Panc1 (cell line): ENCODE data around the gene UBE2L6. TPM values are rescaled to one million over a fixed set of nuclear protein-coding genes. Genes with fewer than 3 reads are reported as not detected.
A peak's percentile ranks its signal among the peaks of the same experiment; 100 is the strongest.

Experiments used
- ATAC-seq: fragments of 200-7000 bp; cut with Tn5 transposase; 2 replicates; pipeline ENCODE4 v1.9.1; 2020; ENCODE audit warnings: mild to moderate bottlenecking, moderate library complexity
- BruUV-seq: library from RNA; stranded (reverse); fragments of 400-500 nt; replicated peaks from 2 replicates; lab custom pipeline; 2021; lab: Mats Ljungman, UMichigan
- CTCF ChIA-PET: fragments of 300-600 bp; sonication (Branson Sonifier 250); formaldehyde crosslinking; loops from one replicate; lab custom pipeline; 2022; ENCODE audit warnings: antibody characterized with exemption; lab: Charles Lee
- POLR2A ChIA-PET: fragments of 300-600 bp; sonication (Branson Sonifier 250); formaldehyde crosslinking; loops from one replicate; lab custom pipeline; 2022; ENCODE audit warnings: antibody characterized with exemption; lab: Charles Lee
- DNase-seq: peaks from one replicate; pipeline ENCODE4 v3.0.0-alpha.2; 2010; ENCODE audit warnings: low read depth, low spot score
- H3K27ac ChIP-seq: 2 replicates; pipeline ENCODE4 v1.5.1; 2011; ENCODE audit warnings: mild to moderate bottlenecking, low read length, inconsistent platforms
- H3K27me3 ChIP-seq: fragments of 200-500 bp; sonication (Bioruptor generic); 2 replicates; pipeline ENCODE4 v1.6.0; 2014; ENCODE audit warnings: low read length, inconsistent platforms; ENCODE audit not compliant: control insufficient read depth, insufficient read depth
- H3K36me3 ChIP-seq: fragments of 200-500 bp; sonication (Bioruptor generic); 2 replicates; pipeline ENCODE4 v1.5.1; 2014; ENCODE audit warnings: inconsistent platforms, mild to moderate bottlenecking, low read length, moderate library complexity; ENCODE audit not compliant: control insufficient read depth, insufficient read depth
- H3K4me1 ChIP-seq: 2 replicates; pipeline ENCODE4 v1.5.1; 2011; ENCODE audit warnings: inconsistent platforms, mild to moderate bottlenecking, low read length, moderate library complexity; ENCODE audit not compliant: control insufficient read depth, insufficient read depth
- H3K4me3 ChIP-seq, 2 experiments: 2 replicates each; pipeline ENCODE4 v1.5.1; 2011 to 2012; ENCODE audit warnings: low read depth in 2 of 2, low read length in 2 of 2, mild to moderate bottlenecking in 2 of 2, inconsistent platforms in 1 of 2, moderate library complexity in 1 of 2
- H3K9me3 ChIP-seq: fragments of 200-500 bp; sonication (Bioruptor generic); 2 replicates; pipeline ENCODE4 v1.5.1; 2014; ENCODE audit warnings: low read depth, mild to moderate bottlenecking, inconsistent platforms, low read length, moderate library complexity; ENCODE audit not compliant: control insufficient read depth, insufficient read depth
- POLR2AphosphoS5 ChIP-seq: IDR thresholded peaks from 2 replicates; pipeline ENCODE4 v1.6.1; 2012; ENCODE audit warnings: mild to moderate bottlenecking, low read depth, low read length, moderate library complexity
- SIN3A ChIP-seq: IDR thresholded peaks from 2 replicates; pipeline ENCODE4 v1.6.1; 2012; ENCODE audit warnings: low read depth, mild to moderate bottlenecking, low read length, moderate library complexity, borderline replicate concordance; ENCODE audit not compliant: insufficient read depth
- TCF7L2 ChIP-seq: IDR thresholded peaks from 2 replicates; pipeline ENCODE4 v1.6.1; 2011; ENCODE audit warnings: mild to moderate bottlenecking, low read depth, low read length, inconsistent platforms
- in situ Hi-C: cut with HindIII; loops from 2 replicates; pipeline ENCODE4 v1.10.0; 2016; ENCODE audit warnings: low sequenced_read_pairs, low pct_unique_long_range_greater_than_20kb
- intact Hi-C: fragments of 100-400 bp; cut with micrococcal nuclease; formaldehyde crosslinking; loops from one replicate; pipeline ENCODE4 v1.10.0; 2022; ENCODE audit not compliant: unreplicated experiment
- total RNA-seq: library from RNA; stranded (reverse); gene quantifications from one replicate; pipeline ENCODE4 v1.2.1, GENCODE V29; 2021; ENCODE audit not compliant: unreplicated experiment
- TF ChIP-seq, protein P1 (sequence below): fragments of 450-650 bp; IDR thresholded peaks from 2 replicates; pipeline ENCODE4 v1.5.1; 2017; ENCODE audit warnings: mild to moderate bottlenecking
- TF ChIP-seq, protein P2 (sequence below), 2 experiments: IDR thresholded peaks; 2 replicates each; pipeline ENCODE4 v1.6.1; 2011 to 2012; ENCODE audit warnings: low read depth in 2 of 2, control low read depth in 1 of 2, low read length in 1 of 2, mild to moderate bottlenecking in 1 of 2, moderate library complexity in 1 of 2; ENCODE audit not compliant: insufficient read depth in 1 of 2

UBE2L6 gene
- total RNA-seq, 1 experiment from 2014 or later = 19.1 TPM

DNA sequence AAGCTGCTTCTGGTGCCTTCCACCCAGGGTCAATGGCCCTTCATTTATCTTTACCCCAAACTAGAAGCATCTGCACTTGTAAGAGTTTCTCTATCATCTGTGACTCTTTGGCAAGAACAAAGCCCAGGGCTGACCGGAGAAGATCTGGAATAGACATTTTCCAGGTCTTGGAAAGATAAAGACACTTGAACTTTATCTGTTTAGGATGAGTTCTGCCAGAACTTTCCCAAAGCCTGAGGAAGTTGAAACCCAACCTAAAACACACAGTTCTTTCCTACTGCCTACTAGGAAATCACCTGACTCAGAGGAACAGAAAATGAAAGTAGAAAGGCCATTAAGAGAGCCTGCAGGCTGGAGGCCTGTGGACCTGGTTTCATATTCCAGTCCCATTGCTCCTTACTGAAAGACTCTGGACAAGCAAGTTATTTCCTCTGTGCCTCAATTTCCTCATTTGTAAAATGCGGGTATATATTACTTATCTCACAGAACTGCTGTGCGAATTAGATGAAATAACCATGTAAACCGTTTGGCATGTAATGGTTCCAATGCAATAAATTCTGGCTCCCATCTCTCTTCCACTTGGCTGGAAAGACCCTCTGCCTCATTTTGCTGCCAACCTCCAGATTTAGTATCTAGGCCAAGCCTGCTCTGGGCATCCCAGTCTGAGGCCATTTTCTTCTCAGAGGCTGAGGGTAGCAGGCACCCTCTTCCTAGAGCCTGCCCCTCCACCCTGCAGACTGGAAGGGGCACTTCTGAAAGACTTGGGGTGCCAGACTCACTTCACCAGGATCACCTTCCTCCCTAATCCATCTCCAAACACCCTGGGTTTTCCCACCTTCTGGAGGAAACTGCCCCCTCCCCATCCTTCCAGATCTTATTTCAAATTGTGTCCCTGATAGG is 1.2 kb downstream of the UBE2L6 start:
- ATAC-seq = peak; percentile 35; the same call in 1 of the 2 replicates
- Histone ChIP-seq H3K4me3 (peak overlapping the region; percentile 52 to 68), H3K36me3 (no peaks in the 10 kb centered on the region; the same call in 1 of the 2 replicates), H3K27ac (peak overlapping the region; percentile 77), H3K27me3 (no peaks in the 10 kb centered on the region), H3K9me3 (no peaks in the 10 kb centered on the region), H3K4me1 (peaks cover 12% of the 10 kb centered on the region)
- BruUV-seq = no TSS peak
- CTCF ChIA-PET = interaction anchor here (2.2 to 3.5 kb wide), 2 partner anchors 74 to 78 kb away, joined by 12 to 31 read pairs; no protein-coding TSS in a partner anchor
- no peak for DNase-seq
- POLR2A ChIA-PET = interaction anchor here (0.6 kb wide), 1 partner anchor 146 kb away, joined by 3 read pairs; the partner anchor contains the start of gene TMX2
- in situ Hi-C loops (no loop called here), intact Hi-C loops (loop anchor here (10.0 kb wide), 1 partner anchor 221 kb away; no protein-coding TSS in a partner anchor)
- TF ChIP-seq POLR2AphosphoS5 (no peak), TCF7L2 (no peak), SIN3A (no peak)
- TF ChIP-seq, protein P1, sequence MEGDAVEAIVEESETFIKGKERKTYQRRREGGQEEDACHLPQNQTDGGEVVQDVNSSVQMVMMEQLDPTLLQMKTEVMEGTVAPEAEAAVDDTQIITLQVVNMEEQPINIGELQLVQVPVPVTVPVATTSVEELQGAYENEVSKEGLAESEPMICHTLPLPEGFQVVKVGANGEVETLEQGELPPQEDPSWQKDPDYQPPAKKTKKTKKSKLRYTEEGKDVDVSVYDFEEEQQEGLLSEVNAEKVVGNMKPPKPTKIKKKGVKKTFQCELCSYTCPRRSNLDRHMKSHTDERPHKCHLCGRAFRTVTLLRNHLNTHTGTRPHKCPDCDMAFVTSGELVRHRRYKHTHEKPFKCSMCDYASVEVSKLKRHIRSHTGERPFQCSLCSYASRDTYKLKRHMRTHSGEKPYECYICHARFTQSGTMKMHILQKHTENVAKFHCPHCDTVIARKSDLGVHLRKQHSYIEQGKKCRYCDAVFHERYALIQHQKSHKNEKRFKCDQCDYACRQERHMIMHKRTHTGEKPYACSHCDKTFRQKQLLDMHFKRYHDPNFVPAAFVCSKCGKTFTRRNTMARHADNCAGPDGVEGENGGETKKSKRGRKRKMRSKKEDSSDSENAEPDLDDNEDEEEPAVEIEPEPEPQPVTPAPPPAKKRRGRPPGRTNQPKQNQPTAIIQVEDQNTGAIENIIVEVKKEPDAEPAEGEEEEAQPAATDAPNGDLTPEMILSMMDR = no peak
- TF ChIP-seq, protein P2, sequence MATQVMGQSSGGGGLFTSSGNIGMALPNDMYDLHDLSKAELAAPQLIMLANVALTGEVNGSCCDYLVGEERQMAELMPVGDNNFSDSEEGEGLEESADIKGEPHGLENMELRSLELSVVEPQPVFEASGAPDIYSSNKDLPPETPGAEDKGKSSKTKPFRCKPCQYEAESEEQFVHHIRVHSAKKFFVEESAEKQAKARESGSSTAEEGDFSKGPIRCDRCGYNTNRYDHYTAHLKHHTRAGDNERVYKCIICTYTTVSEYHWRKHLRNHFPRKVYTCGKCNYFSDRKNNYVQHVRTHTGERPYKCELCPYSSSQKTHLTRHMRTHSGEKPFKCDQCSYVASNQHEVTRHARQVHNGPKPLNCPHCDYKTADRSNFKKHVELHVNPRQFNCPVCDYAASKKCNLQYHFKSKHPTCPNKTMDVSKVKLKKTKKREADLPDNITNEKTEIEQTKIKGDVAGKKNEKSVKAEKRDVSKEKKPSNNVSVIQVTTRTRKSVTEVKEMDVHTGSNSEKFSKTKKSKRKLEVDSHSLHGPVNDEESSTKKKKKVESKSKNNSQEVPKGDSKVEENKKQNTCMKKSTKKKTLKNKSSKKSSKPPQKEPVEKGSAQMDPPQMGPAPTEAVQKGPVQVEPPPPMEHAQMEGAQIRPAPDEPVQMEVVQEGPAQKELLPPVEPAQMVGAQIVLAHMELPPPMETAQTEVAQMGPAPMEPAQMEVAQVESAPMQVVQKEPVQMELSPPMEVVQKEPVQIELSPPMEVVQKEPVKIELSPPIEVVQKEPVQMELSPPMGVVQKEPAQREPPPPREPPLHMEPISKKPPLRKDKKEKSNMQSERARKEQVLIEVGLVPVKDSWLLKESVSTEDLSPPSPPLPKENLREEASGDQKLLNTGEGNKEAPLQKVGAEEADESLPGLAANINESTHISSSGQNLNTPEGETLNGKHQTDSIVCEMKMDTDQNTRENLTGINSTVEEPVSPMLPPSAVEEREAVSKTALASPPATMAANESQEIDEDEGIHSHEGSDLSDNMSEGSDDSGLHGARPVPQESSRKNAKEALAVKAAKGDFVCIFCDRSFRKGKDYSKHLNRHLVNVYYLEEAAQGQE (IDR thresholded peaks at IDR 0.05; ENCODE audit: insufficient read depth in 1 of 2, low read depth in 2 of 2, low read length in 1 of 2) = no peak

DNA sequence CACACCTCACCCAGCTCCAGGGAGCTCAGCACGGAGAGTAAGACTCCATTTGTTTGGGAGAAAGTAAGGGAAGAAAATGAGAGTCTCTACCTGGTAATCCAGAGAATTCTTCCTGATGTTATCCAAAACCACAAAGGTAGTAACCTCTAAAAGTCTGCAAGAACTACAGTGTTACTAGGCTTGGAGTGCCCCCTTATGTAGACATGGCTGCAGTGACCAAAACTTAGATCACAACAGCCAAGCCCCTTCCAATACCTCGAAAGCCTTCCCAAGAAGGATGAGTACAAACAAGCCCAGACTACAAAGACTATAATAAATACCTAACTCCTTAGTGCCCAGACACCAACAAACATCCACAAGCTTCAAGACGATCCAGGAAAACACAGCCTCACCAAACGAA is 4.9 kb downstream of the UBE2L6 start:
- POLR2A ChIA-PET = no interaction called here
- Histone ChIP-seq H3K27me3 (no peaks in the 10 kb centered on the region), H3K36me3 (no peaks in the 10 kb centered on the region), H3K4me3 (no peak overlapping the region), H3K4me1 (peaks cover 12% of the 10 kb centered on the region), H3K9me3 (no peaks in the 10 kb centered on the region), H3K27ac (no peak overlapping the region)
- no peak for TF ChIP-seq POLR2AphosphoS5
- TF ChIP-seq, protein P1 = no peak; the same call in 1 of the 2 replicates
- no peak for TF ChIP-seq TCF7L2
- TF ChIP-seq SIN3A = no peak
- TF ChIP-seq, protein P2 (IDR thresholded peaks at IDR 0.05; ENCODE audit: insufficient read depth in 1 of 2, low read depth in 2 of 2, low read length in 1 of 2) = no peak
- no TSS peak for BruUV-seq
- no peak for DNase-seq
- ATAC-seq = no peak; the same call in 1 of the 2 replicates
- intact Hi-C loops = loop anchor here (10.0 kb wide), 1 partner anchor 218 kb away; no protein-coding TSS in a partner anchor
- in situ Hi-C loops = no loop called here
- CTCF ChIA-PET = interaction anchor here (0.7 kb wide), 1 partner anchor 82 kb away, joined by 3 read pairs; no protein-coding TSS in a partner anchor
